GM21526 (cell line): ENCODE results near the gene ADRB2.
A peak's percentile ranks its signal among the peaks of the same experiment; 100 is the strongest.
"Not testable (repeated sequence)": the region's sequence is repeated elsewhere in the genome, so short reads cannot be mapped to it uniquely, and the experiment has no call there.

Experiments used
- ATAC-seq: cut with Tn5 transposase; IDR thresholded peaks from one replicate; pipeline ENCODE4 v1.9.1; 2021; ENCODE audit warnings: moderate library complexity; ENCODE audit not compliant: unreplicated experiment, low FRiP score

ADRB2 gene

GRCh38 chr5:148849461-148849860 lies 23.1 kb downstream of the ADRB2 start:
- ATAC-seq = no peak

- ATAC-seq = no peak
Observed at GRCh38 chr5:148850836-148851235, 24.4 kb downstream of the ADRB2 start.

GRCh38 chr5:148853868-148854267 lies 27.5 kb downstream of the ADRB2 start:
- ATAC-seq = peak; percentile 52

- no peak for ATAC-seq
Observed at GRCh38 chr5:148855249-148856008, 29.0 kb downstream of the ADRB2 start.

GRCh38 chr5:148856009-148856367 lies 29.6 kb downstream of the ADRB2 start:
- no peak for ATAC-seq

- no peak for ATAC-seq
Observed at GRCh38 chr5:148856424-148856823, 30.0 kb downstream of the ADRB2 start.

- ATAC-seq = no peak
Observed at GRCh38 chr5:148857474-148857873, 31.1 kb downstream of the ADRB2 start.

- no peak for ATAC-seq
Observed at GRCh38 chr5:148858106-148858505, 31.7 kb downstream of the ADRB2 start.

- ATAC-seq = no peak
Observed at GRCh38 chr5:148858547-148858946, 32.1 kb downstream of the ADRB2 start.

GRCh38 chr5:148859703-148860102 lies 33.3 kb downstream of the ADRB2 start:
- ATAC-seq = no peak

- ATAC-seq = no peak
Observed at GRCh38 chr5:148860599-148860998, 34.2 kb downstream of the ADRB2 start.

- no peak for ATAC-seq
Observed at GRCh38 chr5:148861088-148861487, 34.7 kb downstream of the ADRB2 start.

GRCh38 chr5:148861696-148862095 lies 35.3 kb downstream of the ADRB2 start:
- no peak for ATAC-seq

- ATAC-seq = no peak
Observed at GRCh38 chr5:148864113-148864841, 37.9 kb downstream of the ADRB2 start.

GRCh38 chr5:148866024-148866423 lies 39.6 kb downstream of the ADRB2 start:
- ATAC-seq = no peak

- ATAC-seq = no peak
Observed at GRCh38 chr5:148873120-148873519, 46.7 kb downstream of the ADRB2 start.

GRCh38 chr5:148873690-148874485 lies 47.5 kb downstream of the ADRB2 start:
- ATAC-seq = no peak

- ATAC-seq = no peak
Observed at GRCh38 chr5:148875205-148875875, 48.9 kb downstream of the ADRB2 start.

- ATAC-seq = not testable (repeated sequence)
Observed at GRCh38 chr5:148877436-148877835, 51.0 kb downstream of the ADRB2 start.
